PC-3 (cell line): ENCODE results near the gene ASPN. TPM values are rescaled to one million over a fixed set of nuclear protein-coding genes. Genes with fewer than 3 reads are reported as not detected.
"Not testable (repeated sequence)": the region's sequence is repeated elsewhere in the genome, so short reads cannot be mapped to it uniquely, and the experiment has no call there.

Experiments used
- ATAC-seq: fragments of 200-7000 bp; cut with Tn5 transposase; 2 replicates; pipeline ENCODE4 v1.9.1; 2020; ENCODE audit warnings: mild to moderate bottlenecking, moderate library complexity
- BruUV-seq: library from RNA; stranded (reverse); fragments of 400-500 nt; replicated peaks from 2 replicates; lab custom pipeline; 2021; lab: Mats Ljungman, UMichigan
- CTCF ChIA-PET: fragments of 300-600 bp; sonication (Branson Sonifier 250); formaldehyde crosslinking; loops from one replicate; lab custom pipeline; 2022; ENCODE audit warnings: antibody characterized with exemption; lab: Charles Lee
- POLR2A ChIA-PET: fragments of 300-600 bp; sonication (Branson Sonifier 250); formaldehyde crosslinking; loops from one replicate; lab custom pipeline; 2022; ENCODE audit warnings: antibody characterized with exemption; ENCODE audit not compliant: unreplicated experiment; lab: Charles Lee
- DNase-seq: peaks from one replicate; pipeline ENCODE4 v3.0.0-alpha.2; 2015
- H2AFZ ChIP-seq: fragments of 300-600 bp; sonication (generic); 2 replicates; pipeline ENCODE4 v1.6.0; 2016; ENCODE audit warnings: antibody characterized with exemption, low read length
- H3F3A ChIP-seq: fragments of 300-600 bp; sonication (generic); one replicate; pipeline ENCODE4 v1.6.0; 2017; ENCODE audit warnings: antibody characterized with exemption, low read length, control low read depth, mild to moderate bottlenecking; ENCODE audit not compliant: unreplicated experiment
- H3K27ac ChIP-seq: fragments of 300-600 bp; sonication (generic); 2 replicates; pipeline ENCODE4 v1.5.1; 2016; ENCODE audit warnings: mild to moderate bottlenecking, low read length
- H3K27me3 ChIP-seq: fragments of 300-600 bp; sonication (generic); 2 replicates; pipeline ENCODE4 v1.6.1; 2016; ENCODE audit warnings: low read length, mixed read lengths
- H3K36me3 ChIP-seq: fragments of 300-600 bp; sonication (generic); 2 replicates; pipeline ENCODE4 v1.6.1; 2016; ENCODE audit warnings: low read depth, mixed run types, low read length, mixed read lengths
- H3K4me1 ChIP-seq: fragments of 300-600 bp; sonication (generic); 2 replicates; pipeline ENCODE4 v1.5.1; 2016; ENCODE audit warnings: low read length; ENCODE audit not compliant: insufficient read depth
- H3K4me2 ChIP-seq: fragments of 300-600 bp; sonication (generic); 2 replicates; pipeline ENCODE4 v1.6.0; 2016; ENCODE audit warnings: low read length
- H3K4me3 ChIP-seq: fragments of 300-600 bp; sonication (generic); 2 replicates; pipeline ENCODE4 v1.5.1; 2016; ENCODE audit warnings: mild to moderate bottlenecking, low read length, mixed read lengths
- H3K79me2 ChIP-seq: fragments of 300-600 bp; sonication (generic); 2 replicates; pipeline ENCODE4 v1.6.1; 2017; ENCODE audit warnings: low read length, mixed read lengths
- H3K9ac ChIP-seq: fragments of 300-600 bp; sonication (generic); 2 replicates; pipeline ENCODE4 v1.6.0; 2016; ENCODE audit warnings: mild to moderate bottlenecking, low read length
- H3K9me2 ChIP-seq: fragments of 300-600 bp; sonication (generic); replicated peaks from 2 replicates; pipeline ENCODE4 v1.6.1; 2016; ENCODE audit warnings: mixed run types, low read length, mixed read lengths
- H3K9me3 ChIP-seq: fragments of 300-600 bp; sonication (generic); 2 replicates; pipeline ENCODE4 v1.6.1; 2016; ENCODE audit warnings: low read length, mixed read lengths
- H4K20me1 ChIP-seq: fragments of 300-600 bp; sonication (generic); 2 replicates; pipeline ENCODE4 v1.6.1; 2016; ENCODE audit warnings: low read length, mixed read lengths
- CTCF ChIP-seq: fragments of 300-600 bp; sonication (generic); conservative IDR thresholded peaks from 2 replicates; pipeline ENCODE4 v1.5.1; 2017; ENCODE audit warnings: antibody characterized with exemption, low read depth, mild to moderate bottlenecking, low read length
- EZH2 ChIP-seq: fragments of 300-600 bp; sonication (generic); IDR thresholded peaks from one replicate; pipeline ENCODE4 v1.6.1; 2017; ENCODE audit warnings: antibody characterized with exemption, mild to moderate bottlenecking, low read length; ENCODE audit not compliant: unreplicated experiment
- EZH2phosphoT487 ChIP-seq: fragments of 300-600 bp; sonication (generic); IDR thresholded peaks from 2 replicates; pipeline ENCODE4 v1.6.1; 2018; ENCODE audit warnings: mild to moderate bottlenecking, antibody characterized with exemption, low read length, borderline replicate concordance
- intact Hi-C: fragments of 100-400 bp; cut with micrococcal nuclease; formaldehyde crosslinking; loops from 2 replicates; pipeline ENCODE4 v1.9.0; 2023
- total RNA-seq: library from RNA; depleted of rRNA; stranded (reverse); fragments of >200 nt; gene quantifications from 2 replicates; pipeline ENCODE4 v1.2.3, GENCODE V29; 2014

Gene ASPN
- total RNA-seq, 1 experiment from 2014 or later, result not detected

DNA sequence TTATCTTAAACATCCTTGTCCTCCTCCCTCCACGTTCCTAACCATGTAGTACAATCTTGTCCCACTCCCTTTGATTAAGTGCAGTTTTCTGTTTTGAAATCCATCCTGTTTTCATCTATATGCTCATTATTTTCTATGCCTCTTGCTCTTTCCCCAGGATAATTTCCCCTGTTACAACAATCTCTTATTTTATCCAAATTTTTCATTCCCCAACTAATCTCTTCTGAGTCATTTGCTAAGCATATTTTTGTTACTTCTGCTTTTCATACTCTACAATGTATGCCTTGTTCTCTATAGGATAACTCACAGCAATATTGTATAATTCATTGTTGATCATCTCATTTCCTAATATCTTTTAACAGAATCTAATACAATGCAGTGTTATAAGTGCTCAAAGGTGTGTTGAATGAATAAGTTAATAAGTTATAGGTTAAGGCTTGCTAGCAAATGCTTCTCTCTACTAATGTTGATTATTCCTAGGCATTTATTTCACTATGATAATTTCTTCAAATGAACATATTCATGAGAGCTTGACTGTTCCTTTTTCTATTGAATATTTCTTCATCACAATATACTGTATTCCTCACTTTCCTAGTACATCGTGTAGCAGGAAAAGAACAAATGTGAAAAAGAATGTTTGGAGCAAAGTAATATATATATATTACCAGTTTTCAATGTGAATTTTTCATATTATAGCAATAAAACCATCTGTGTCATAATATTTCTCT, 59.5 kb downstream of the ASPN start:
- no peaks in the 10 kb centered on the region for H3K36me3 ChIP-seq
- no peaks in the 10 kb centered on the region for H3K9me2 ChIP-seq
- no peak overlapping the region for H3K9ac ChIP-seq
- H3K4me3 ChIP-seq, result no peak overlapping the region
- no peak for DNase-seq
- intact Hi-C loops, result no loop called here
- ChIA-PET CTCF (no interaction called here), POLR2A (interaction anchor here (0.6 kb wide), 1 partner anchor 16 kb away, joined by 3 read pairs; no protein-coding TSS in a partner anchor)
- no peaks in the 10 kb centered on the region for H3K4me1 ChIP-seq
- ATAC-seq, result no peak
- H3K27ac ChIP-seq, result no peak overlapping the region
- H3K79me2 ChIP-seq, result no peaks in the 10 kb centered on the region
- TF ChIP-seq EZH2phosphoT487, result no peak
- H3K4me2 ChIP-seq, result no peak overlapping the region
- H2AFZ ChIP-seq, result no peak overlapping the region
- H3K9me3 ChIP-seq, result no peaks in the 10 kb centered on the region
- no peaks in the 10 kb centered on the region for H3F3A ChIP-seq
- no TSS peak for BruUV-seq
- H3K27me3 ChIP-seq, result no peaks in the 10 kb centered on the region
- H4K20me1 ChIP-seq, result no peaks in the 10 kb centered on the region

- Histone ChIP-seq H3K36me3 (no peaks in the 10 kb centered on the region), H2AFZ (no peak overlapping the region), H3K27me3 (no peaks in the 10 kb centered on the region), H3K4me2 (no peak overlapping the region), H3K4me3 (no peak overlapping the region), H3K9me3 (no peaks in the 10 kb centered on the region), H4K20me1 (no peaks in the 10 kb centered on the region), H3K9ac (no peak overlapping the region), H3K79me2 (no peaks in the 10 kb centered on the region), H3K4me1 (no peaks in the 10 kb centered on the region), H3F3A (no peaks in the 10 kb centered on the region), H3K27ac (no peak overlapping the region), H3K9me2 (no peaks in the 10 kb centered on the region)
- no TSS peak for BruUV-seq
- POLR2A ChIA-PET, result no interaction called here
- TF ChIP-seq EZH2, result no peak
- no peak for TF ChIP-seq EZH2phosphoT487
- TF ChIP-seq CTCF, result no peak
- DNase-seq, result no peak
- CTCF ChIA-PET, result no interaction called here
- intact Hi-C loops, result no loop called here
- ATAC-seq, result no peak
Measured at GRCh38 chr9:92414566-92414965, 67.7 kb downstream of the ASPN start.

GRCh38 chr9:92411157-92411556, 71.1 kb downstream of the ASPN start:
- H3K4me3 ChIP-seq, CTCF ChIA-PET, intact Hi-C loops, POLR2A ChIA-PET, H3K27ac ChIP-seq, ATAC-seq, H2AFZ ChIP-seq, H3K4me1 ChIP-seq, H3K9me3 ChIP-seq, H4K20me1 ChIP-seq, H3K4me2 ChIP-seq, H3K36me3 ChIP-seq, H3K79me2 ChIP-seq, H3F3A ChIP-seq, BruUV-seq, DNase-seq, H3K27me3 ChIP-seq, H3K9ac ChIP-seq, H3K9me2 ChIP-seq: not testable (repeated sequence)
